ENCODE results near the gene CWF19L2.

Gene CWF19L2

DNA sequence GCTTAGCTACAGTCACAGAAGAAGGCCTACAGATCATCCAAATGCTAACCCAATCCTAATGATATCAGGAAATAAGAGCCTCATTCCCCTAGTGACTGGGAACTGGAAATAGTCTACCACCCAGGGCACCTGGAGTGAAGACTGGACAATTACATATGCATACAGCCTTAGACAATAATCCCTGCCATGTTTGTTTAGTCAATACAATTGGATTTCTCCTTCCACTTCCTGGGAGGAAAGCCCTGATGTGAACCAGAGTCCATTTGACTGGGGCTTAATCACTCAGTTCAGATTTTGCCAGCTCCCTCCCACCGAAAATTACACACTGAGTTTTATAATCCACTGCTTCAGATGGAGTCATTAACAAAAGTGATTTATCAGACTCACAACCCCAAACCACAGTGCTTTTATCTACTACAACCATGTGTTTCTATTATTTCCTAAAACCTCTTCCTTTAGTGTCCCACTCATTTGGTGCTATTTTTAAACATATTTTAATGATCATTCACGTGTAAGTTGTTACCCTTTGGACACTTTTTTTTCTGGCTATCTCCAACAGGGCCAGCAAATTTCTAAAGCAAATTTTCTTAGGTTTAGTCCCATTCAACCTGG lies 29.9 kb downstream of the CWF19L2 start:
- TF ChIP-seq, protein P1, sequence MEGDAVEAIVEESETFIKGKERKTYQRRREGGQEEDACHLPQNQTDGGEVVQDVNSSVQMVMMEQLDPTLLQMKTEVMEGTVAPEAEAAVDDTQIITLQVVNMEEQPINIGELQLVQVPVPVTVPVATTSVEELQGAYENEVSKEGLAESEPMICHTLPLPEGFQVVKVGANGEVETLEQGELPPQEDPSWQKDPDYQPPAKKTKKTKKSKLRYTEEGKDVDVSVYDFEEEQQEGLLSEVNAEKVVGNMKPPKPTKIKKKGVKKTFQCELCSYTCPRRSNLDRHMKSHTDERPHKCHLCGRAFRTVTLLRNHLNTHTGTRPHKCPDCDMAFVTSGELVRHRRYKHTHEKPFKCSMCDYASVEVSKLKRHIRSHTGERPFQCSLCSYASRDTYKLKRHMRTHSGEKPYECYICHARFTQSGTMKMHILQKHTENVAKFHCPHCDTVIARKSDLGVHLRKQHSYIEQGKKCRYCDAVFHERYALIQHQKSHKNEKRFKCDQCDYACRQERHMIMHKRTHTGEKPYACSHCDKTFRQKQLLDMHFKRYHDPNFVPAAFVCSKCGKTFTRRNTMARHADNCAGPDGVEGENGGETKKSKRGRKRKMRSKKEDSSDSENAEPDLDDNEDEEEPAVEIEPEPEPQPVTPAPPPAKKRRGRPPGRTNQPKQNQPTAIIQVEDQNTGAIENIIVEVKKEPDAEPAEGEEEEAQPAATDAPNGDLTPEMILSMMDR (IDR thresholded peaks at IDR 0.05), result no peak

DNA sequence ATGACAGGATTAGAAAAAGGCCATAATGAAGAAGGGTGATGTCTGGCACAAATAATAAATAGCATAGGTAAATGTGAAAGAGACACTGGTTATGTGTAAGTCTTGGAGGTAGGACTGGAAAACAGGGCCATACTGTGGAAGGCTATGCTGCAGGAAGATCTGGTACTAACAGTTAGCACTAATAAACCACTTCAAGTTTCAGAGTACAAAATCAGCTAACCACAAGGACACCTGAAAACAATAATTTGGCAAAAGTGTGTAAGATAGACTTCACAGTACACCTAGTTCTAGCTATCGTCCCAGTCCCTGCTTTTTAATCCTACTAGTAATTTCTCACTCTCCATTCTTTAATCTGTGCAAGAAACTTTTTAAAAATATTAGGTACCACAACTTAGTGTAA lies 44.3 kb downstream of the CWF19L2 start:
- TF ChIP-seq, protein P1 (IDR thresholded peaks at IDR 0.05), result no peak

DNA sequence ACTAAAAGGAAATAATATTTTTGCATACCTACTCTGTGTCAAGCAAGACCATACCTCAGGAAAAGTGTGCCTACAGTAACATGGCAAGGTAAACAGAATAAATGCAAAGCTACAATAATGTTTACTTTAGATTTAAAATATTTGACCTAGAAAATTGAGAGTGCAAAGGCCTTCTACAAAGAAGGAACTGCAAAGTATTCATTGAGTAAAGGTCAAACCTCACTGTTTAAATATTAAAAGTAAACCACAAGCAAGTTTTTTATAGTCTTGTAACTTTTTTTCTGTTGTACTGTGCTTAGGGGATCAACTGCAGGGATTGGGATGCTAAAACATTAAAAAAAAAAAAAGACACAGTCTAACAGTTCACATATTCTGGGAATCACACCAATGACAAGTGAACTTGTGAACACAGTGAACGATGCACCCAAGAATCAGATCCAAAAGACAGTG lies 48.8 kb downstream of the CWF19L2 start:
- TF ChIP-seq, protein P1 (IDR thresholded peaks at IDR 0.05), result no peak

DNA sequence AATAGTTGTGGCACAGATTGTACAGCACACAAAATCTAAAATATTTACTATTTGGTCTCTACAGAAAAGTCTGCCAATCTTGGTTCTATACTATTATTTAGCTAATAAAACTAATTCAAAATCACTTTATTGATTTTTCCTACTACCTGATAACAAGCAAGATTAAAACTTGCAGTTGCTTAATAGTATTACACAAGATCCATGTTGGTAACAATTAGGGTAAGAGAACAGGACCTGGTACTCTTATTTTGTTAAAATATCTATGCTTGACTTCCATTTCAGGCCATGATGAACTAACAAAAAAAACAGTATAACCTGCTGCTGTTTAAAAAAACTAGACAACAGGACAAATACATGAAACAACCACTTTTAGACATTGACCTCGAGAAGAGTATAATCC lies 52.4 kb downstream of the CWF19L2 start:
- TF ChIP-seq, protein P1 (IDR thresholded peaks at IDR 0.05), result no peak

DNA sequence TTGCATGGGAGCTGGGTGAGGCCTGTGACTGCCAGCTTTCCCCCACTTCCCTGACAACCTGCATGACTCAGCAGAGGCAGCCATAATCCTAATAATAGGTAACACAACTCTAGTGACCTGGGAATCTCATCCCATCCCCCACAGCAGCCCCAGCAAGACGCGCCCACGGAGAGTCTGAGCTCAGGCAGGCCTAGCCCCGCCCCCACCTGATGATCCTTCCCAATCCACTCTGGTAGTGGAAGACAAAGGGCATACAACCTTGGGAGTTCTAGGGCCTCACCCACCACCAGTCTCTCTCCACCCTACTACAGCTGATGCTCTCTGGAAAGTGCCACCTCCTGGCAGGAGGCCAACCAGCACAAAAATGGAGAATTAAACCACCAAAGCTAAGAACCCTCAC lies 60.3 kb downstream of the CWF19L2 start:
- TF ChIP-seq, protein P1 (IDR thresholded peaks at IDR 0.05), result no peak

DNA sequence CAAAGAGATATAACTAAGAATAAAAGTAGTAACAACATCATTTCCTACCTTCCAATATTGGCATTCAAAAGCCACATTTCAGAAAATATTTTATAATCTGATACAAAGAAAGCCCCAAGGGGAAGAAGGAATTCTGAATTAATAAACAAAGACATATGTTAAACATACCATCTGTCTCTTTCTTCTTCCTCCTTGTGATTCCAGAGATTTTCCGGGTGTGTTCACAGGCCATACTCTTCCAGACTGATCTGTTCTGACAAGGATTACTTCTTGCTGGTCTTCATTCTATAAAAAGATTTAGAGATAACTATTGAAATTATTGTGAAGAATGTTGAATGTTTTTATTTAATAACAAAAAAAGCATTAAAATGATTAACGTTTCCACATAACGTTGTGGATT lies 65.0 kb downstream of the CWF19L2 start:
- TF ChIP-seq, protein P1 (IDR thresholded peaks at IDR 0.05), result no peak

DNA sequence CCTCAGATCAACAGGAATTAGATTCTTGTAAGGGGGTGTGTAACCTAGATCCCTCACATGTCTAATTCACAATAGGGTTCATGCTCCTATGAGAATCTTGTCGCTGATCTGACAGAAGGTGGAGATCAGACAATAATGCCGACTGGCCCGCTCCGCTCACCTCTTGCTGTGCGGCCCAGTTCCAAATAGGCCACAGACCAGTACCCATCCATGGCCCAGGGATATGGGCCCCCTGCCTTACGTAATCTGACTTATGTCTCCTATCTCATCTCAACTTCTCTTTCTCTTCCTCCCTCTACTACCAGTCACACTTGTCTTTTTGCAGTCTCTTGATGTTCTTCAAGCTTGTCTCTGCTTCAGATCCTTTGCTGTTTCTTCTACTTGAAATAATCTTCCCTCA lies 70.0 kb downstream of the CWF19L2 start:
- TF ChIP-seq, protein P1 (IDR thresholded peaks at IDR 0.05), result no peak

Data from LNCAP (cell line).